GM18508 (cell line): Measurements from ENCODE around the gene CMTM8.
"Not testable (repeated sequence)": the region's sequence is repeated elsewhere in the genome, so short reads cannot be mapped to it uniquely, and the experiment has no call there.

ENCODE experiments used
- ATAC-seq: cut with Tn5 transposase; IDR thresholded peaks from one replicate; pipeline ENCODE4 v1.9.1; 2021; ENCODE audit warnings: moderate number of reproducible peaks; ENCODE audit not compliant: insufficient read depth, unreplicated experiment

Gene CMTM8

GRCh38 chr3:32238453-32239306 lies at the start of gene CMTM8:
Gene CMTM8 (plus strand): TSS chr3:32238680. CDS start chr3:32238973, 293 bp downstream.
- ATAC-seq, result no peak

DNA sequence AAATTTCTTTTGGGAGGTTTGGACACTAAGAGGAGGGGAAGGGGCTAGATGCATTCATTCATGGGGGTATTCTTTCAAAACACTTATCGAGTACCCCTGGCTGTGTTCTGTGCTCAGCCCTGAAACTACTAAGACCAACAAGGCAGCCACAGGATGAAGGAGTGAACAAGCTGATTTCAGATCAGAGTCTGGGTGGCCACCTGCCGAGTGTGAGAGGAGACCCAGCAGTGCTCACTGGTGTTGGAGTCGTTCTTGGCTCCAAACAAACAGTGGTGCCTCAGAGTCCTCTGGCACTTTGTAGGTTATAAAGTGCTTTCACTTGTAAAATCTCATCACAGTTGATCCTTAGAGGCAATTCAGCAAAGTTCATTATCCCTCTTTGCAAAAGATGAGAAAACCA lies 48.8 kb upstream of the CMTM8 start:
- ATAC-seq, result no peak

- ATAC-seq, result not testable (repeated sequence)
Observed at GRCh38 chr3:32190556-32190955, 47.9 kb upstream of the CMTM8 start.

- ATAC-seq, result no peak
Observed at GRCh38 chr3:32193101-32193500, 45.4 kb upstream of the CMTM8 start.

GRCh38 chr3:32194653-32195052 lies 43.8 kb upstream of the CMTM8 start:
- ATAC-seq, result no peak

DNA sequence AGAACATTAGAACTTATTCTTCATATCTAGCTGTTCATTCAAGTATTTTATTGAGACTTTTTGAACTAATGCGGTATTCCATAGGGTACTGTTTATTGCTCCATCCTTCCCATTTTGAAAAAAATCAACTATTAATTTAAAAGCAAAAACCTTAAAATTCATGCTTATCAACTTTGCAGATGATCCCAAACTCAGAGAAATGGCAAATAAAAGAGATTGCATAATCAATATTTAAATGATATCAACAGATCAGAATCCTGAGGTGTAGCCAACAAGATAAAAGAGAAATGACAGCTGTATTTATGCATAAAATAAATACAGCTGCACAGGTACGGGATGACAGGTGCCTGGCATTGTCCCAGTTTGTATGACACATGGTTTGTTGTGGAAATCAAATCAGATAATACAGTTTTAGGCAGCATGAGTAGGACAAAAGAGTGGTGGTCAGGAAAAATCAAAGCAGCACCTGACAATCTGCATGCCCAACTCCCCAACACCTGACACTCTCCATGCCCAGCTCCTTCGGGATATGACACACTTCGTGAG lies 42.4 kb upstream of the CMTM8 start:
- ATAC-seq, result no peak

- no peak for ATAC-seq
Observed at GRCh38 chr3:32197991-32198390, 40.5 kb upstream of the CMTM8 start.

- ATAC-seq, result no peak
Observed at GRCh38 chr3:32198714-32199113, 39.8 kb upstream of the CMTM8 start.

GRCh38 chr3:32200490-32200889 lies 38.0 kb upstream of the CMTM8 start:
- ATAC-seq, result no peak

- no peak for ATAC-seq
Observed at GRCh38 chr3:32200992-32201758, 37.3 kb upstream of the CMTM8 start.

- ATAC-seq, result no peak
Observed at GRCh38 chr3:32202496-32202895, 36.0 kb upstream of the CMTM8 start.

- ATAC-seq, result no peak
Observed at GRCh38 chr3:32203854-32204253, 34.6 kb upstream of the CMTM8 start.

- no peak for ATAC-seq
Observed at GRCh38 chr3:32208447-32208846, 30.0 kb upstream of the CMTM8 start.

DNA sequence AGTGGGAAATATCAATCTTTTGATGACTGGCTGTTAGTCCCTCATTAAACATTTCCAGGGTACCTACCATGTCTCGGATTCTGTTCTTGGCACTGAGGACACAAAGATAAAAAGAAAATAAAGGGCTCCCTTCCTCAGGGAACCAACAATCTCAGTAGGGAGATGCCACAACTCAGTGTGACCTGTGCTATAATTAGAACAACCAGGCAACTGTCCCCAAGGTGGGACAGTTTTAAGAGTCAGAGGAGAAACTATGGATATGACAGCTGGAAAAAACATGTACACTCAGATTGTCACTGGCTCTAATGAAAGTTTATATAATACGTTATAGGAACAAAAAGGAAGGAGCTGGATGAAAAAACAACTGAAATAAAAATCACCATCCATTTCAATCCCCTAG lies 23.3 kb upstream of the CMTM8 start:
- ATAC-seq, result no peak

DNA sequence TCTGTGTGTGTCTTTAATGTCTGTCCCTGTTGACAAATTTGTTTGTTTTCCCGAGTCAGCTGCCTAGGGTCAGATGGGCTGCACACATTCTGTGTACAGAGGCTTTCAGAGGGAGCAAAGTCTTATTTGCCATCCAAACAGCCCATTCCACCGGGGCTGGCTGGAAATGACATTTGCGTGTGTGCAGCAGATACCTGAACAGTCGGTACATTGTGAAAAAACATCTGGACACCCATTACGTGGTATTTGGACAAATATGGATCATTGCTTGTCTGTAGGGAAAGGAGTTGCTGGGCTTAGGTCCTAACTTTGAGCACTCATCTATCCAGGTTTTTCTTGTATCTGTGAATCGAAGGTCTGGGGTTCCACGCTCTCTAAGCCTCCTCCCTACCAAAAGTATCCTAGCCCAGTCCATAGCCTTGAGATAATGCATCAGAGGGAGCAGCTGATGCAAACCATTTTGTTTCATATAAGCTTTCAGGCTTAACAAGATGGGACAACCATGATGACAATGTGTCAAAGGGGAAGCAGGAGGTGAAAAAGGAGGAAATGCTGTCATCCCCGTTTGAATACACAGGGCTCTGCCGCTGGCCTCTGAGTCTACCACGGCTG lies 22.2 kb upstream of the CMTM8 start:
- ATAC-seq, result no peak

- no peak for ATAC-seq
Observed at GRCh38 chr3:32217339-32217738, 21.1 kb upstream of the CMTM8 start.

DNA sequence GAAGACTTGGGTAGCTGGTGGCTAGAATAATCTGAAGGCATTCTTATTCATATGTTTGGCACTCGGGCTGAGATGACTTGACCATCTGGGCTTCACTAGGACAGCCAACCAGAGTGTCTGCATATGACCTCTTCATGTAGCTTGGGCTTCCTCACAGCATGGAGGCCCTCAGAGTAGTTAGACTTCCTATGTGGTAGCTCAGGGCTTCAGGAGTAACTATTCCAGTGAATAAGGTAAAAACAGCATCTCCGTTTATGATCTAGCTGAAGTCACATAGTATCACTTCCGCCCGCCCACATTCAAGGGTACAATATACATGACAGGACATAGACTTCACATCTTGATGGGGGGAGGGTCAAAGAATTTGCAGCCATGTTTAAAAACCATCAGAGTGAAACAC lies 18.9 kb upstream of the CMTM8 start:
- no peak for ATAC-seq

- no peak for ATAC-seq
Observed at GRCh38 chr3:32220006-32220405, 18.5 kb upstream of the CMTM8 start.

DNA sequence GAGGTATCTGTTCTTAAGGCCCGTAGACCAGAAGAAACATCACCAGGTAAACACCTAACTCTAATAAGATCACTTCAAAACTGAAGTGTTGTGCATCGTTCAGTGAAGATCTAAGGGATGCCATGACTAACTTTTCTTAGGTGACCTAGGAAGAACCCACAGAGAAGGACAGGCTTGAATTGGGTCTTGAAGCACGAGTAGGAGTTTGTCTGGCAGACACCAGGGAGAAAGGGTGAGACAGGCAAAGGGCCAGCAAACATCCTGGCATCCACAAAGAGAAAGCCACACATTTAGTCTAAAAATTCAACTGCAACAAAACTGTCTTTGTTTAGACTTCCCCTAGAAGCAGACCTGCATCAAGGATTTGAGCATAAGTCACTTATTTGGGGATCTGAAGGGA lies 15.5 kb upstream of the CMTM8 start:
- no peak for ATAC-seq

DNA sequence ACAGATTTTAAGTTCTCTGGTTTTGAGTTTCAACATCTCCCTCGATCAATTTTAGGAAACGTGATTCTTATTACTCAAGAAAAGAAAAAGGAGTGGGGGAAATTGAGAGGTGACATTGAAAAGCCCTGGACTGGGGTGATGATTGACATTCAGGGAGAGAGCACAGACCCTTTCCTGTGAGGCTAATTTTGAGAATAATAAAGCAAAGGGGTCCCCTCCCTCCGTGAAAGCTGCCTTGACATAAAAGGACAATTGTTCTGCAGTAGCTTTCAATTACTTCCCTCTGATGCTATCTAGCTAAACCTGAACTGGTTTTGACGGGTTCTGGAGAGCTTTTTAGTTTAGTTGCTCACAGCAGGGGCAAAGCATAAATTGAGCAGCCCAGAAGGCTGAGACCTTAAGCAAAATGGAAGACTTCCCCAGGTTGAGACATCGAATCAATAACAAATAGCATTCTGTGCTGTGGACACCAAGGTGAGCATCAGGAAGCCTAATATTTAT lies 14.4 kb upstream of the CMTM8 start:
- ATAC-seq, result no peak
